Fibroblast of mammary gland (primary cell): ENCODE results near the gene GPR148.

Source experiments
- DNase-seq: peaks from one replicate; pipeline ENCODE4 v3.0.0-alpha.2; 2010; ENCODE audit warnings: low read depth
- H3K4me3 ChIP-seq: 2 replicates; pipeline ENCODE4 v1.5.1; 2011; ENCODE audit warnings: low read depth, mild to moderate bottlenecking, low read length, moderate library complexity; ENCODE audit not compliant: control insufficient read depth
- CTCF ChIP-seq: conservative IDR thresholded peaks from 2 replicates; pipeline ENCODE4 v1.5.1; 2011; ENCODE audit warnings: low read depth, low read length, inconsistent platforms; ENCODE audit not compliant: control insufficient read depth, insufficient read depth

GPR148 gene

GRCh38 chr2:130755256-130756052 is 26.6 kb downstream of the GPR148 start, which contains the start of gene AMER3:
Gene AMER3, plus strand, starts transcription at chr2:130755540. Its CDS starts 6,533 bp downstream, at chr2:130762073.
- DNase-seq, result no peak
- no peak for TF ChIP-seq CTCF
- no peak within 1 kb of the TSS for H3K4me3 ChIP-seq

GRCh38 chr2:130756053-130756873 is 27.4 kb downstream of the GPR148 start:
- peak; percentile 1 for DNase-seq
- no peak overlapping the region for H3K4me3 ChIP-seq
- TF ChIP-seq CTCF, result no peak

GRCh38 chr2:130756874-130757668 is 28.2 kb downstream of the GPR148 start:
- H3K4me3 ChIP-seq, result no peak overlapping the region

GRCh38 chr2:130759906-130760753 is 31.3 kb downstream of the GPR148 start:
- peak; percentile 13 for DNase-seq
- no peak for TF ChIP-seq CTCF

More at GRCh38 chr2:130756874-130757668, 28.2 kb downstream of the GPR148 start:
- DNase-seq, result no peak
- no peak for TF ChIP-seq CTCF

GRCh38 chr2:130760754-130761751 is 32.2 kb downstream of the GPR148 start:
- H3K4me3 ChIP-seq, result no peak overlapping the region
- TF ChIP-seq CTCF, result no peak
- no peak for DNase-seq

More at GRCh38 chr2:130759906-130760753, 31.3 kb downstream of the GPR148 start:
- no peak overlapping the region for H3K4me3 ChIP-seq
